BLaER1 treated with 17β-estradiol and CSF1 and Interleukin-3, amounts not matched to agents 10 nM and 100 nM (cell line): ENCODE measurements around the gene TIMM17A.
"Not testable (repeated sequence)": the region's sequence is repeated elsewhere in the genome, so short reads cannot be mapped to it uniquely, and the experiment has no call there.

Experiments used
- H3K27ac ChIP-seq, 11 experiments: shearing (Covaris generic); formaldehyde crosslinking; 2 replicates each; pipeline ENCODE4 v1.8.1; 2022
- H3K27me3 ChIP-seq, 11 experiments: shearing (Covaris generic); formaldehyde crosslinking; 2 replicates each; pipeline ENCODE4 v1.8.1; 2022
- H3K36me3 ChIP-seq, 11 experiments: shearing (Covaris generic); formaldehyde crosslinking; 2 replicates each; pipeline ENCODE4 v1.8.1; 2022
- H3K4me1 ChIP-seq, 10 experiments: shearing (Covaris generic); formaldehyde crosslinking; 2 replicates each; pipeline ENCODE4 v1.8.1; 2022
- H3K4me2 ChIP-seq, 11 experiments: shearing (Covaris generic); formaldehyde crosslinking; 2 replicates each; pipeline ENCODE4 v1.8.1; 2022
- H3K4me3 ChIP-seq, 10 experiments: shearing (Covaris generic); formaldehyde crosslinking; 2 replicates each; pipeline ENCODE4 v1.8.1; 2022
- H3K9ac ChIP-seq, 11 experiments: shearing (Covaris generic); formaldehyde crosslinking; 2 replicates each; pipeline ENCODE4 v1.8.1; 2022
- H3K9me3 ChIP-seq, 11 experiments: shearing (Covaris generic); formaldehyde crosslinking; replicated peaks in 1 of 11; 2 replicates each; pipeline ENCODE4 v1.8.1; 2022
- H4K20me1 ChIP-seq, 11 experiments: shearing (Covaris generic); formaldehyde crosslinking; 2 replicates each; pipeline ENCODE4 v1.8.1; 2022
- Cebpa-rat ChIP-seq, 11 experiments: shearing (Covaris generic); IDR thresholded peaks; 2 replicates each; pipeline ENCODE4 v1.8.1; 2022

Gene TIMM17A

DNA sequence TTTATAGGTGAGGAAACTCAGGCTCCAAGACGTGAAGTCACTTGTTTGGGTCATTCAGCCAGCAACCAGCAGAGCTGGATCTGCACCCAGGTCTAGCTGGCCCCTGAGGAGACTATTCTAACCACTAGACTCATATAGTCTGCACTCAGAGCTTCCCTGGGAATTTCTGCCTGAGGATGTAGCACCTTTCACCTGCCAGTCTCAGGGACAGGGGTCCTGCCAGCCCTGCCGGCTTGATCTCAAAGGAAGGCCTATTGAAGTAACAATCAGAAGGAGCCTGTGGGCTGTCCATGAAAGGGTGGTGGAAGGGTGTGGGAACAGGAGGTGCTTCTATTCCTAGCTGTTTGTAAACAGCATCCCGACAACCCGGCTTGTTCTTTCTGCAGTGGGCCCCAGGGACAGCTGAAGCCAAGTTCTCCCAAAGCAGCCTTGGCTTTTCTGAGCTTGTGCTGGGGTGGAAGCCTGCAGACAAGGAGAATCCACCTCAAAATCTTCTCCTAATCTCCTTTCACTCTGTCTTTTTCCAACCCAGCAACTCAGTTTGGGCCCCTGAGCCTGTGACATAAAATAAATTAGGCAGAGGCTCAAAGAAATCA is 16.8 kb upstream of the TIMM17A start:
- no peaks in the 10 kb centered on the region for H4K20me1 ChIP-seq
- no peaks in the 10 kb centered on the region for H3K9me3 ChIP-seq
- peak overlapping the region in 4 of 11 experiments; percentile 38 to 52 (median 41); a peak in 5 of 22 replicates for H3K4me2 ChIP-seq
- peaks cover 0 to 4% (median under 1%) of the 10 kb centered on the region in 11 experiments; a peak in 4 of 22 replicates for H3K27me3 ChIP-seq
- no peak overlapping the region for H3K27ac ChIP-seq
- TF ChIP-seq Cebpa-rat (IDR thresholded peaks at IDR 0.05), result no peak
- H3K9ac ChIP-seq, result no peak overlapping the region
- H3K4me1 ChIP-seq, result peaks cover 6 to 20% (median 9%) of the 10 kb centered on the region in 10 experiments; a peak in 16 of 20 replicates
- H3K4me3 ChIP-seq, result no peak overlapping the region
- no peaks in the 10 kb centered on the region for H3K36me3 ChIP-seq

DNA sequence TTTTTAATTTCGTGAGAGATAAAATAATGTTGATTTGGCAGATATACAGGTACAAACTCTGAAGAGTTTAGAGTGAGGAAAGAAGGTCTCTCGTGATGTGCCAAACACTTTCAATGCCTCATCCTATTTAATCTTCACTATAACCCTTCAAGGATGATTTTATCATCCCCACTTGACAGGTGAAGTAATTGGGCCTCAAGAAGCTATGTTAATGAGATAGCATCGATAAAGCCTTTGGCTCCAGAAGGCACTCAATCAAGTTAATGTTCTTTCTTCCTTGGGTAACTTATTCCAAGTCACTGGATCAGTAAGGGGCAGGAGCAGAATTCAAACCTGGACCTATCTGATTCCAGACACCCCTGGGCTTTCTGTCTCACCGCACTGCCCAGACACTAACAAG is 16.2 kb upstream of the TIMM17A start:
- no peak overlapping the region for H3K4me2 ChIP-seq
- no peak overlapping the region for H3K27ac ChIP-seq
- H3K9ac ChIP-seq, result no peak overlapping the region
- H3K36me3 ChIP-seq, result no peaks in the 10 kb centered on the region
- no peaks in the 10 kb centered on the region for H4K20me1 ChIP-seq
- H3K27me3 ChIP-seq, result peaks cover 0 to 10% (median 6%) of the 10 kb centered on the region in 11 experiments; a peak in 18 of 22 replicates
- no peak overlapping the region for H3K4me3 ChIP-seq
- H3K4me1 ChIP-seq, result peaks cover 2 to 16% (median 5%) of the 10 kb centered on the region in 10 experiments; a peak in 16 of 20 replicates
- no peak for TF ChIP-seq Cebpa-rat (IDR thresholded peaks at IDR 0.05)
- no peaks in the 10 kb centered on the region for H3K9me3 ChIP-seq

DNA sequence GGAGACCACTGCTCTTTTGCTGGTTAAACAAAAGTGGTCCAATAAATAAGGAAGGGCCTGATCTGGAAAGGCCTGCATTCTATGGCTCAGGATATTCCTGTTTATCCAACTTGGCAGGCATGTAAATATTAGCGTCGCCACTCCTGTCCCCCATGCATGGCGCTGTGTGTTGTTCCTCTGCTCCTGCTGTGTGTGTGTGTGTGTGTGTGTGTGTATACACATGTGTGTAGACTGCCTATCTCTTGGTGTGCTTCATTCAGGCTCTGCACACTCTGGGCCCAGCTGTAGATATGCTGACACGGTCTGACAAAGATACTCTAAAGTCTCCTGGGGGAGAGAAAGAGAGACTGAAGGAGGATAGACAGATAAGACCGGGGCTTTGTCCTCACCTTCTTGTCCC is 15.7 kb upstream of the TIMM17A start:
- peaks cover under 1 to 14% (median 11%) of the 10 kb centered on the region in 11 experiments; a peak in 21 of 22 replicates for H3K27me3 ChIP-seq
- no peak for TF ChIP-seq Cebpa-rat (IDR thresholded peaks at IDR 0.05)
- no peak overlapping the region for H3K4me3 ChIP-seq
- no peaks in the 10 kb centered on the region for H3K36me3 ChIP-seq
- H4K20me1 ChIP-seq, result no peaks in the 10 kb centered on the region
- no peak overlapping the region for H3K4me2 ChIP-seq
- H3K4me1 ChIP-seq, result peaks cover 0 to 15% (median under 1%) of the 10 kb centered on the region in 10 experiments; a peak in 7 of 20 replicates
- H3K9me3 ChIP-seq, result no peaks in the 10 kb centered on the region
- no peak overlapping the region for H3K9ac ChIP-seq
- no peak overlapping the region for H3K27ac ChIP-seq

DNA sequence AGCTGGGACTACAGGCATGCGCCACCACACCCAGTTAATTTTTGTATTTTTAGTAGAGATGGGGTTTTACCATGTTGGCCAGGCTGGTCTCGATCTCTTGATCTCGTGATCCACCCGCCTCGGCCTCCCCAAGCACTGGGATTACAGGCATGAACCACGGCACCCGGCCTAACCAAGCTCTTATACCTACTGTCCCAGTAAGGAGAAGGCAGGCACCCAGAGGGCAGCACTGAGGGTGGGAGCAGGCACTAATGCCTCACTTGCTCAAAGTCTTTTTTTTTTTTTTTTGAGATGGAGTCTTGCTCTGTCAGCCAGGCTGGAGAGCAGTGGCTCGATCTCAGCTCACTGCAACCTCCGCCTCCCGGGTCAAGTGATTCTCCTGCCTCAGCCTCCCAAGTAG is 15.0 kb upstream of the TIMM17A start:
- Histone ChIP-seq H3K4me1 (peaks cover 0 to 15% (median 4%) of the 10 kb centered on the region in 10 experiments; a peak in 9 of 20 replicates), H3K27me3 (peaks cover 8 to 22% (median 18%) of the 10 kb centered on the region in 11 experiments)
- H3K27ac ChIP-seq, H3K4me2 ChIP-seq, H3K9me3 ChIP-seq, H3K4me3 ChIP-seq, H4K20me1 ChIP-seq, H3K9ac ChIP-seq, H3K36me3 ChIP-seq: not testable (repeated sequence)

GRCh38 chr1:201941420-201942128 is 13.7 kb upstream of the TIMM17A start:
- Histone ChIP-seq H3K36me3 (no peaks in the 10 kb centered on the region), H3K9me3 (peaks cover 0 to 5% (median 0%) of the 10 kb centered on the region in 11 experiments; a peak in 1 of 22 replicates), H3K27me3 (peaks cover 20 to 34% (median 31%) of the 10 kb centered on the region in 11 experiments), H3K27ac (no peak overlapping the region), H3K9ac (no peak overlapping the region), H3K4me2 (no peak overlapping the region), H3K4me3 (no peak overlapping the region), H3K4me1 (peaks cover 0 to 15% (median 7%) of the 10 kb centered on the region in 10 experiments; a peak in 9 of 20 replicates), H4K20me1 (0 out of 22 replicates have a peak, but pooled peaks cover 0 to 4% (median 0%) of the 10 kb centered on the region in 11 experiments)
- no peak for TF ChIP-seq Cebpa-rat (IDR thresholded peaks at IDR 0.05)

GRCh38 chr1:201942129-201942495 is 13.2 kb upstream of the TIMM17A start:
- H3K4me3 ChIP-seq, result no peak overlapping the region
- no peak overlapping the region for H3K27ac ChIP-seq
- H3K9me3 ChIP-seq, result peaks cover 0 to 7% (median 0%) of the 10 kb centered on the region in 11 experiments; a peak in 1 of 22 replicates
- no peak overlapping the region for H3K4me2 ChIP-seq
- no peak for TF ChIP-seq Cebpa-rat (IDR thresholded peaks at IDR 0.05)
- 0 out of 22 replicates have a peak, but pooled peaks cover 0 to 4% (median 0%) of the 10 kb centered on the region in 11 experiments for H4K20me1 ChIP-seq
- H3K4me1 ChIP-seq, result peaks cover 0 to 15% (median 7%) of the 10 kb centered on the region in 10 experiments; a peak in 9 of 20 replicates
- no peak overlapping the region for H3K9ac ChIP-seq
- H3K27me3 ChIP-seq, result peaks cover 26 to 40% (median 36%) of the 10 kb centered on the region in 11 experiments
- H3K36me3 ChIP-seq, result no peaks in the 10 kb centered on the region

GRCh38 chr1:201944002-201944401 is 11.3 kb upstream of the TIMM17A start:
- H3K9ac ChIP-seq, result no peak overlapping the region
- no peak overlapping the region for H3K27ac ChIP-seq
- peaks cover 0 to 7% (median 0%) of the 10 kb centered on the region in 11 experiments; a peak in 1 of 22 replicates for H3K9me3 ChIP-seq
- no peak overlapping the region for H3K4me3 ChIP-seq
- peaks cover 40 to 55% (median 53%) of the 10 kb centered on the region in 11 experiments for H3K27me3 ChIP-seq
- H3K4me2 ChIP-seq, result no peak overlapping the region
- H3K4me1 ChIP-seq, result peaks cover 0 to 7% (median 2%) of the 10 kb centered on the region in 10 experiments; a peak in 3 of 20 replicates
- no peak for TF ChIP-seq Cebpa-rat (IDR thresholded peaks at IDR 0.05)
- no peaks in the 10 kb centered on the region for H3K36me3 ChIP-seq
- 0 out of 22 replicates have a peak, but pooled peaks cover 0 to 4% (median 0%) of the 10 kb centered on the region in 11 experiments for H4K20me1 ChIP-seq

- Histone ChIP-seq H3K4me1 (peaks cover 0 to 12% (median 5%) of the 10 kb centered on the region in 10 experiments; a peak in 5 of 20 replicates), H3K9me3 (peaks cover 0 to 7% (median 0%) of the 10 kb centered on the region in 11 experiments; a peak in 1 of 22 replicates), H3K27me3 (peaks cover 40 to 55% (median 53%) of the 10 kb centered on the region in 11 experiments), H3K4me2 (peak overlapping the region in 1 of 11 experiments; percentile 28; a peak in 1 of 22 replicates), H3K4me3 (no peak overlapping the region), H3K27ac (no peak overlapping the region), H4K20me1 (0 out of 22 replicates have a peak, but pooled peaks cover 0 to 4% (median 0%) of the 10 kb centered on the region in 11 experiments), H3K9ac (no peak overlapping the region), H3K36me3 (no peaks in the 10 kb centered on the region)
- TF ChIP-seq Cebpa-rat (IDR thresholded peaks at IDR 0.05), result no peak
Measured at GRCh38 chr1:201944639-201945038, 10.7 kb upstream of the TIMM17A start.

DNA sequence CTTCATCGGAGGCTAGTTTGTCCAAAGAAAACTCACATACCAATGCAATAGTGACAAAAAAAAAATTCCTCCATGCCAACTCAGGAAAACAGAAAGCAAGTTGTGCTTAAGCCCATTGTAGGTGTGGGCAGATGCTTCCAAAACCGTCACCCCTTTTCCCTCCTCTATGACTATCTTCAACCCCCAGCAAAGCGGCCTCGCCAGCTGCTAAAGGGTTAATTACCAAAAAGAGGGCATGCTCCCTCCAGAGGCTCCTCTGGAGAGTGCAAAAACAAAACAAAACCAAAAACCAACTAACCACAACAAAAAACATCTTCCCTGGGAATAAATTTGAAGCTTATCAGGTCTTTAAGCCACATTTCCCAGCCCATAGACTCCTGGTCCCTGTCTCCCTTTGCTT is 10.1 kb upstream of the TIMM17A start:
- no peak overlapping the region for H3K4me3 ChIP-seq
- peaks cover 40 to 55% (median 53%) of the 10 kb centered on the region in 11 experiments for H3K27me3 ChIP-seq
- no peak for TF ChIP-seq Cebpa-rat (IDR thresholded peaks at IDR 0.05)
- peaks cover 0 to 7% (median 0%) of the 10 kb centered on the region in 11 experiments; a peak in 1 of 22 replicates for H3K9me3 ChIP-seq
- H4K20me1 ChIP-seq, result 0 out of 22 replicates have a peak, but pooled peaks cover 0 to 4% (median 0%) of the 10 kb centered on the region in 11 experiments
- H3K27ac ChIP-seq, result no peak overlapping the region
- peaks cover 0 to 13% (median 5%) of the 10 kb centered on the region in 10 experiments; a peak in 5 of 20 replicates for H3K4me1 ChIP-seq
- peak overlapping the region in 7 of 11 experiments; percentile 0 to 29 (median 8); a peak in 8 of 22 replicates for H3K4me2 ChIP-seq
- H3K36me3 ChIP-seq, result no peaks in the 10 kb centered on the region
- H3K9ac ChIP-seq, result no peak overlapping the region
